Natural killer cell (primary cell): ENCODE results near the gene SLU7. TPM values are rescaled to one million over a fixed set of nuclear protein-coding genes. Genes with fewer than 3 reads are reported as not detected.

Experiments used
- ATAC-seq, 3 donors: fragments of 150-1000 bp in 2 of 3; fragments of 200-7000 bp in 1 of 3; cut with Tn5 transposase; 1 replicate in 1 of 3; 2 replicates in 2 of 3; pipeline ENCODE4 v1.10.0; 2021; ENCODE audit warnings: mild to moderate bottlenecking in 2 of 3, moderate library complexity in 2 of 3
- DNase-seq, 2 donors: peaks; one replicate each; pipeline versions ENCODE4 v3.0.0 to v3.0.0-alpha.2; 2013 to 2021; ENCODE audit warnings: mixed read lengths in 1 of 2
- H3K27ac ChIP-seq: one replicate; pipeline ENCODE4 v1.5.1; 2013; ENCODE audit warnings: mild to moderate bottlenecking, low read length
- H3K27me3 ChIP-seq: one replicate; pipeline ENCODE4 v1.6.1; 2013; ENCODE audit warnings: low read length; ENCODE audit not compliant: control insufficient read depth, insufficient read depth
- H3K36me3 ChIP-seq: one replicate; pipeline ENCODE4 v1.6.1; 2013; ENCODE audit warnings: low read length; ENCODE audit not compliant: control insufficient read depth, insufficient read depth
- H3K4me1 ChIP-seq: one replicate; pipeline ENCODE4 v1.6.1; 2013; ENCODE audit warnings: low read length; ENCODE audit not compliant: control insufficient read depth, insufficient read depth
- H3K4me3 ChIP-seq: one replicate; pipeline ENCODE4 v1.5.1; 2013; ENCODE audit warnings: low read length
- H3K9me3 ChIP-seq: one replicate; pipeline ENCODE4 v1.6.1; 2013; ENCODE audit warnings: low read length; ENCODE audit not compliant: control insufficient read depth, insufficient read depth
- H3K27ac Mint-ChIP-seq, 2 donors: one replicate each; pipeline ENCODE4 v1.8.0; 2022; ENCODE audit warnings: mild to moderate bottlenecking in 2 of 2, mixed read lengths in 2 of 2, moderate library complexity in 1 of 2
- H3K27me3 Mint-ChIP-seq, 2 donors: one replicate each; pipeline ENCODE4 v1.8.0; 2022; ENCODE audit warnings: low read depth in 2 of 2, mixed read lengths in 2 of 2
- H3K36me3 Mint-ChIP-seq: one replicate; pipeline ENCODE4 v1.8.0; 2022; ENCODE audit warnings: mixed read lengths
- H3K4me1 Mint-ChIP-seq, 2 donors: one replicate each; pipeline ENCODE4 v1.8.0; 2022; ENCODE audit warnings: mixed read lengths in 2 of 2
- H3K4me3 Mint-ChIP-seq: one replicate; pipeline ENCODE4 v1.8.0; 2022; ENCODE audit warnings: mild to moderate bottlenecking, moderate library complexity, mixed read lengths
- H3K9me3 Mint-ChIP-seq, 2 donors: one replicate each; pipeline ENCODE4 v1.8.0; 2022; ENCODE audit warnings: mixed read lengths in 2 of 2
- CTCF ChIP-seq: fragments of 200-600 bp; IDR thresholded peaks from one replicate; pipeline ENCODE4 v1.8.0; 2022; ENCODE audit warnings: antibody characterized with exemption
- WGBS: methylation state at CpG from one replicate; pipeline ENCODE4 v1.1.7; 2013; ENCODE audit warnings: missing lambda C conversion rate; ENCODE audit not compliant: insufficient coverage; 5-methylcytosine and 5-hydroxymethylcytosine counted together
- intact Hi-C: fragments of 100-400 bp; cut with micrococcal nuclease; formaldehyde crosslinking; loops from one replicate; pipeline ENCODE4 v1.14.2; 2022
- total RNA-seq, 4 donors: library from RNA; stranded (reverse); fragments of 120-200 nt in 1 of 4; gene quantifications; one replicate each; pipeline versions ENCODE4 v1.2.3 to v1.2.4, GENCODE V29; 2013 to 2022

The SLU7 gene
- total RNA-seq, 3 donors from 2014 or later (not counting 1 experiment from before 2014, with no cell fraction given): 114 to 143 (median 118) TPM

GRCh38 chr5:160366230-160366629 lies 52.7 kb downstream of the SLU7 start:
- H3K4me3 ChIP-seq: no peak overlapping the region
- ATAC-seq (no peak), DNase-seq (no peak)
- peaks cover 15% of the 10 kb centered on the region for H3K27me3 ChIP-seq
- 90% methylated on average over 2 of the region's 2 CpGs for WGBS
- intact Hi-C loops: no loop called here
- peaks cover 7% of the 10 kb centered on the region for H3K4me1 ChIP-seq
- no peaks in the 10 kb centered on the region for H3K36me3 ChIP-seq
- no peaks in the 10 kb centered on the region for H3K9me3 Mint-ChIP-seq
- H3K27ac Mint-ChIP-seq: no peak overlapping the region
- no peak overlapping the region for H3K27ac ChIP-seq
- H3K27me3 Mint-ChIP-seq: peaks cover 37 to 42% of the 10 kb centered on the region in 2 donors
- H3K4me3 Mint-ChIP-seq: no peak overlapping the region
- no peaks in the 10 kb centered on the region for H3K36me3 Mint-ChIP-seq
- peaks cover 8 to 9% of the 10 kb centered on the region in 2 donors for H3K4me1 Mint-ChIP-seq
- H3K9me3 ChIP-seq: no peaks in the 10 kb centered on the region
- no peak for TF ChIP-seq CTCF

- H3K4me3 Mint-ChIP-seq: no peak overlapping the region
- Histone ChIP-seq H3K36me3 (no peaks in the 10 kb centered on the region), H3K27ac (no peak overlapping the region), H3K4me1 (no peaks in the 10 kb centered on the region), H3K4me3 (no peak overlapping the region), H3K9me3 (no peaks in the 10 kb centered on the region), H3K27me3 (no peaks in the 10 kb centered on the region)
- peaks cover 0 to 5% of the 10 kb centered on the region in 2 donors for H3K4me1 Mint-ChIP-seq
- no peaks in the 10 kb centered on the region for H3K9me3 Mint-ChIP-seq
- intact Hi-C loops: no loop called here
- peaks cover 16 to 25% of the 10 kb centered on the region in 2 donors for H3K27me3 Mint-ChIP-seq
- no peaks in the 10 kb centered on the region for H3K36me3 Mint-ChIP-seq
- no peak overlapping the region for H3K27ac Mint-ChIP-seq
- 90% methylated on average over 11 of the region's 13 CpGs for WGBS
- no peak for TF ChIP-seq CTCF
- no peak for DNase-seq
- no peak for ATAC-seq
These were observed 55.1 kb downstream of the SLU7 start for GRCh38 chr5:160363660-160364395.

- H3K4me1 Mint-ChIP-seq: peaks cover 0 to 5% of the 10 kb centered on the region in 2 donors
These were observed 55.7 kb downstream of the SLU7 start for GRCh38 chr5:160363211-160363610.

More at GRCh38 chr5:160363211-160363610, 55.7 kb downstream of the SLU7 start:
- Mint-ChIP-seq H3K9me3 (no peaks in the 10 kb centered on the region), H3K36me3 (no peaks in the 10 kb centered on the region), H3K27ac (no peak overlapping the region), H3K4me3 (no peak overlapping the region), H3K27me3 (peaks cover 10 to 19% of the 10 kb centered on the region in 2 donors)
- no peak overlapping the region for H3K27ac ChIP-seq
- no peaks in the 10 kb centered on the region for H3K9me3 ChIP-seq
- H3K36me3 ChIP-seq: no peaks in the 10 kb centered on the region
- TF ChIP-seq CTCF: no peak
- H3K4me3 ChIP-seq: no peak overlapping the region
- no peaks in the 10 kb centered on the region for H3K4me1 ChIP-seq
- no peak for ATAC-seq
- WGBS: 93% methylated on average over 3 of the region's 3 CpGs
- no peak for DNase-seq
- intact Hi-C loops: no loop called here
- H3K27me3 ChIP-seq: no peaks in the 10 kb centered on the region
